ENCODE measurements around the gene DLD.
"Not testable (repeated sequence)": the region's sequence is repeated elsewhere in the genome, so short reads cannot be mapped to it uniquely, and the experiment has no call there.

DLD gene

GRCh38 chr7:107915541-107915940 is 24.6 kb downstream of the DLD start:
- DNase-seq (ENCODE audit: low read depth), result no peak

DNA sequence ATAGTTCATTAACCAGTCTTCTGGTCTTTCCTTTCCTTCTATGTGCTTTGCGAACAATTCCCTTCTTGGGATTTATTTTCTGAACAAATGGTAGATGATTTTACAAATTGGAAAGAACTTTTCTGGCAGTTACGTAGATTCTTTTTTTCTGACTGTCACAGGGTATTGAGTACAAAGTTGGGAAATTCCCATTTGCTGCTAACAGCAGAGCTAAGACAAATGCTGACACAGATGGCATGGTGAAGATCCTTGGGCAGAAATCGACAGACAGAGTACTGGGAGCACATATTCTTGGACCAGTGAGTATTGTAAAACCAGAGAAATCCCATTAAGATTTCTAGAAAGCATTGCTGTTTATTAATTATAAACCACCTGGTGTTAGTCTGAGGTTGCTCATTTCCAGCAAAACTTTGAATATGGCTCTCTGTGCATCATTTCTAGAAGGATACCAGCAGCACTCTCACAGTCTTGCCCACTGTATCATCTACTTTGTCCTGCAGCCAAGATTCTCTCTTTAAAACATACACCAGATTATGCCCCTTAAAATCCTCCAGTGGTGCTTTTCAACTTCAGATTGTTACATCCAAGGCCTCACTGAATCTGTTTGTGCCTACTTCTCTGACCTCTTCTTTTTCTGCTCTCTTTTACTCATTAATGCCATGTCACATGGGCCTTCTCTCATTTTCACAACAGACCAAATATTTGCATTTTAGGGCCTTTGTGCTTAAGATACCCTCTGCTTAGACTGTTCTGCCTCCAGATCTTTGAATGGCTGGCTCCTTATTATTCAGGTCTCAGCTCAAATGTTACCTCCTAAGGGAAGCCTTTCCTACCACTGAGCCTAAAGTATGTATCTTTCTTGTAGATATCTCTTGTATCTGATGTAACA is 27.0 kb downstream of the DLD start:
- DNase-seq (ENCODE audit: low read depth), result no peak

- DNase-seq (ENCODE audit: low read depth), result no peak
Observed at GRCh38 chr7:107918948-107919347, 28.0 kb downstream of the DLD start.

- DNase-seq (ENCODE audit: low read depth), result no peak
Observed at GRCh38 chr7:107920048-107920772, 29.2 kb downstream of the DLD start.

GRCh38 chr7:107921826-107922225 is 30.8 kb downstream of the DLD start:
- not testable (repeated sequence) for DNase-seq (ENCODE audit: low read depth)

DNA sequence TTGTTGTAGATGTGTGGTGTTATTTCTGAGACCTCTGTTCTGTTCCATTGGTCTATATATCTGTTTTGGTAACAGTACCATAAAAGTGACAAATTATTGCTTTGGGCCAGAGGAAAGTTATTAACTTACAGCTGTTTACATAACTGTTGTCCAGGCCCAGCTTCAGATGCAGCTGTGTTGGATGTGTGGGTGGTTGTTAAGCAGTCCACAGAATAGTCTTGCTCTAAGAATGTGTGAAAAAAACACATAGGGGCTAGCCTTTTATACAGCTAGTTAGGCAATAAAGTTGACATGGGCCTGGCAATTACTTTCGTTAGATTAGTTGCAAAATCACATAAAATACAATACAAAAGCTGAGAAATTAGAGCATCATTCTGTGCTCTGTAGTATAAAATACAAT is 31.9 kb downstream of the DLD start:
- no peak for DNase-seq (ENCODE audit: low read depth)

- no peak for DNase-seq (ENCODE audit: low read depth)
Observed at GRCh38 chr7:107924841-107925504, 34.0 kb downstream of the DLD start.

GRCh38 chr7:107926481-107926880 is 35.5 kb downstream of the DLD start:
- no peak for DNase-seq (ENCODE audit: low read depth)

- DNase-seq (ENCODE audit: low read depth), result no peak
Observed at GRCh38 chr7:107931740-107932515, 40.9 kb downstream of the DLD start.

DNA sequence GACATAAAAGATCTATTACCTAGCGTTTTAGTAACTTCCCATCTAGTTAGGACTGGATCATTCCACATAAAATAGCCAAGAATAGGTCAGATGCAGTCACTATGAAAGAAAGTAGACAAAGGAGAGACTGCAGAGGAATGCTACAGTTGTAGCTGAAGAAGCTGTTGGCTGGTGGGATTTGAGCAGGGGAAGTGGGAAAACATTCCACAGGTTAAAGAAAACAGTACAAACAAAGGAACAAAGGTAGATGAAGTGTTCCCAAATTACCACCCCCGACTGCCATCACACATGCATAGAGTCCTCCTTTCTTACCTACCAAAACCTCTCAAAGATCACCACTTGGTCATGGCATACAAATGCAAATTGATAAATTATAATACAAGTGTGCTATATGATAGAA is 41.8 kb downstream of the DLD start:
- DNase-seq (ENCODE audit: low read depth), result no peak

- DNase-seq (ENCODE audit: low read depth), result no peak
Observed at GRCh38 chr7:107933386-107934013, 42.5 kb downstream of the DLD start.

DNA sequence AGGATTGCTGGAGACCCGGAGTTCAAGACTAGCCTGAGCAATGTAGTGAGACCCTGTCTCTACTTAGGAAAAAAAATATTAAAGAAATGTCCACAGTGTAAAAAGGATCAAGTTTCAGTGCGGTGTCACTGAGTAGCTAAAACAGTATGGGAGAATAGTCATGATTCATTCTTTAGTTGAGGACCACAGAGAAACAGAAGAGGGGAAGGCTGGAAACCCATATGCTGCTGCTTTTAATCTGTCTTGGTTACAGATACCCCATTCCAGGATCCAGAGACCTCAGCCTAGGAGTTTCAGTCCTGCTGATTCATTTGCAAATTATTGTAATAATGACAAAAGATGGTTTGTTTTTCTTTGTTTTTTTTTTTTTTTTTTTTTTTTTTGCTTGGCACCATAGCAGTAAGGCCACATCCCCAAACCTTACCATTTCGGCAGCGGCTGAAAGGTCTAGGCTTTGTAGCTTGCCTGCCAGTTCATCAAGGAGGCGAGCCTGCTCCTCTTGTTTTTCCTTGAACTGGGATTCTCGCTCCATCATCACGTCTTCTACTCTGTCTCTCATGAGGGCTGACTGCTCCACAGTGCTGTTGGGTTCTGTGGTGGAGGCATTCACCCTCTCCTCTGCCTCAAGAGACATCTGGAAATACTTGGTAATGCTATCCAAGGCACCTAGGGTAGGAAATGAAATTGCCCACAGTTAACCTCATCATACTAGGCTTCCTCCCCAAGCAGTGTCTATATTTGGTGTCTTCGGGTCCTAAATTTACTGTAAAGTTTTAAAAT is 44.2 kb downstream of the DLD start:
- no peak for DNase-seq (ENCODE audit: low read depth)

- no peak for DNase-seq (ENCODE audit: low read depth)
Observed at GRCh38 chr7:107936312-107936711, 45.3 kb downstream of the DLD start.

GRCh38 chr7:107937531-107937930 is 46.5 kb downstream of the DLD start:
- DNase-seq (ENCODE audit: low read depth), result no peak

- DNase-seq (ENCODE audit: low read depth), result no peak
Observed at GRCh38 chr7:107938456-107939250, 47.7 kb downstream of the DLD start.

DNA sequence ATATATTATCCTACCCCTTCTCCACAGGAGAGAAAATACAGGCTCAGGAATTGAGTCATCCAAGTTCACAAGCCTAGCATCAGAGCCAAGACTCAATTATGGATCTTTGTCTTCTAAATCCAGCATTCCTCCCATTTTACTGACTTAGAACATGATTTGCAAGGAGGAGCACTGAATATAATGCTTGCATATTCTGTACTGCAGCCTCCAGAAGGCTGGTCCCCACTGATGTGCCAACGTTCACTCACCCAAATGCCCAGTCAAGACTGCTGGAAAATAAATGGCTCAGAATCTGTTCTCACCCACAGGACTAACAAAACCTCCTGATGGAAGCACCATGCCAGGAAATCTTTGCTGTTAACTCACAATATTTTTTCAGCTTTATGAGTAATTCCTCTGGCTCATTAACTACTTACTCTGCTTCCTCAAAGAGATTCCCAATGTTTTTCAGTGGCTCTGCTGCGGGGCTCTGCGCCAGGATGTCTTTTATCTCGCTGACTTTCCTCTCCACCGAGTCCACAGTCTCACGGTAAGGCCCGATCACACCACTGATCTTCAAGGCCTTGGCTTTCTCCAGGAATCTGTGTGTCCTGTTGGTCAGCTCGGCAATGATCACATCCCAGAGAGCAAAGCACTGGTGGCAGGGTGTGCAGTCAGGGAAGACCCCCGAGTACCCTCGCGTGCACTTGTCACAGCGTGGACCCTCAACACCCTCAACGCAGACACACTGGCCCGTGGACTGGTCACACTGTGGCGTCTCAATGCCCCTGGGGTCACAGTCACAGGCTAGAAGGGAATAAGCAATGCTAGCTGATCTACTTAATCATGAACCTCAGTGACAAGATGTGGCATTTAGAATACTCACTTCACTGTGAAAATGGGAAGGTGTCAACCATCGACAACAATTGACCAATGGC is 48.8 kb downstream of the DLD start:
- DNase-seq (ENCODE audit: low read depth), result no peak

DNA sequence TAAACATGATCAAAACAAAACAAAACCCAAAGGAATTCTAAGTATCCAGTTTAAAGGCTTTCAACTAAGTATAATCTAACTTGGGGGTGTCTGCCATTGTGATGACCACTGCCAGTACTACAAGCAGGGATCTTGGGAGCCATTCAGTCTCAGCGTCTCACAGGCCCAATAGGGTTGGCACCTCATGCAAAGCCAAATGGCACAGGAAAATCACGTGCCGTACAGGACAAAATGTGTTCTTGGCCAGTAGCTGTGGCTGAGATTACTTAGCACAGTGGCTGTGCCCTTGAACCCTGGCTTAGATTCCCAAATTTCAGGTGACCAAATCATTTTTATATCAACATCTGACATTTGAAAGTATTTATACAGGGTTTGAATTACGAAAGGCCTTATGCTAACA is 50.0 kb downstream of the DLD start:
- no peak for DNase-seq (ENCODE audit: low read depth)

- DNase-seq (ENCODE audit: low read depth), result no peak
Observed at GRCh38 chr7:107943018-107943417, 52.0 kb downstream of the DLD start.
